HuH-7.5 (cell line): ENCODE measurements around the gene WEE1.
"Not testable (repeated sequence)": the region's sequence is repeated elsewhere in the genome, so short reads cannot be mapped to it uniquely, and the experiment has no call there.

Experiments
- DNase-seq: peaks from one replicate; pipeline ENCODE4 v3.0.0; 2011; ENCODE audit warnings: low spot score

The WEE1 gene

GRCh38 chr11:9573052-9573774, at the start of gene WEE1:
TSS of gene WEE1 (plus strand) at chr11:9573670. CDS start at chr11:9573934, 264 bp downstream.
- DNase-seq, result peak; percentile 85

GRCh38 chr11:9524001-9524400, 49.5 kb upstream of the WEE1 start:
- DNase-seq, result no peak

DNA sequence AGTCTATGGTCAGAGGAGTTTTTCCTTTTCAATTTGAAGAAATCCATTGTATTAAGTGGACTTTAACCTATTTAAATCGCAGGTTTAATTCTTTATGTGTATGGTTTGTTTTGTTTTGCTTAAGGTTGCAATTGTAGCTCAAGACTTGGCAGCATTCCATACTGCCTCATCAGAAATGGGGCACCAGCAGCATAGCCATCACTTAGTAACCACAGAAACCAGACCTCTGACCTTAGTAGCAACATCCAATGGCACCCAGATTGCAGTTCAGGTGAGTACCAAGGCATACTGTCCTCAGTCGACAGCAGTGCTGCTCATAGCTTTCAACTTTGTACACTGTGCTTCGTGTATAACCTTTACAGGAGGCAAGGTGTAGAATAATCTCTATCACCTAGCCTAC, 48.4 kb upstream of the WEE1 start:
- DNase-seq, result no peak

DNA sequence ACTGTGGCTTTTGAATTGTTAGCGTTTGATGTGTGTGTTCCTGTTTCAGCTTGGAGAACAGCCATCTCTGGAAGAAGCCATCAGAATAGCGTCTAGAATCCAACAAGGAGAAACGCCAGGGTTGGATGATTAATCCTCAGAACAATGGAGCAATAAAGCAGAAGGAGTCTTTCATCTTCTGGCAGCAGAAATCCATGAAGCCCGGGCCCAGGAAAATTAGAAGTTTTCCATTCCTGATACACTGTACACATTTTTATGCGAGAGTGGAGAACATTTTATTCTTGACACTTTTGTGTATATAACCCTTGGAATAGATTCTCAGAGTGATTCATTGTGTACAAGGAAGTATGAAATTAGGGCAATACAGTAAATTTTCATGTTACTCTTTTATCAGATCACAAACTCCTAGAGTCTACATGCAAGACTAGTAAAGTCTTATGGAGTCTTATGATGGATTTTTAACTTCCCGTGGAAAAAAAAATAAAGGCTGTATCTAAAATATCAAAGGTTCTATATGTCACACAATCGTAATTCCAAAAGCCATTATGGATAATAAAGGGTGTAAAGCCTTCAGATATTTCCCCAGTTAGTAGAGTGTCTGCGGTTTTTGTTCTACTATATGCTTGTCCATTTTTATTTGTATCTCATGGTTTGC, 45.9 kb upstream of the WEE1 start:
- no peak for DNase-seq

DNA sequence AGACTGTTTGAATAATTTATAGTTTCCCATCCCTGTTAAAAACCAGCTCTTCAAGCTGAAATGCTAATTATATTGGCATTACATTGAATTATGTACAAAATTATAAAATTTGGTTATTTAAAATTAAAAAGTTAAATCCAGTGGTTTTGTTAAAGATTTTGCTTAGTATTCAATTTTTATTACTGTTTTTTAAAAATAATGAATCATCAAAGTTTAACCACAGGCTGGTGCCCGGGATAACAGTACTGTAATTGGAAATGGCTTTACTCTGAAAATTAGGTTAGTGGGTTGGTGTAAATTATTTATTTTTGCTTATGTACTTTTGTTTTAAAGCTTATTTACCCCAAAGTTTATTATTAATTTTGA, 45.4 kb upstream of the WEE1 start:
- no peak for DNase-seq

DNA sequence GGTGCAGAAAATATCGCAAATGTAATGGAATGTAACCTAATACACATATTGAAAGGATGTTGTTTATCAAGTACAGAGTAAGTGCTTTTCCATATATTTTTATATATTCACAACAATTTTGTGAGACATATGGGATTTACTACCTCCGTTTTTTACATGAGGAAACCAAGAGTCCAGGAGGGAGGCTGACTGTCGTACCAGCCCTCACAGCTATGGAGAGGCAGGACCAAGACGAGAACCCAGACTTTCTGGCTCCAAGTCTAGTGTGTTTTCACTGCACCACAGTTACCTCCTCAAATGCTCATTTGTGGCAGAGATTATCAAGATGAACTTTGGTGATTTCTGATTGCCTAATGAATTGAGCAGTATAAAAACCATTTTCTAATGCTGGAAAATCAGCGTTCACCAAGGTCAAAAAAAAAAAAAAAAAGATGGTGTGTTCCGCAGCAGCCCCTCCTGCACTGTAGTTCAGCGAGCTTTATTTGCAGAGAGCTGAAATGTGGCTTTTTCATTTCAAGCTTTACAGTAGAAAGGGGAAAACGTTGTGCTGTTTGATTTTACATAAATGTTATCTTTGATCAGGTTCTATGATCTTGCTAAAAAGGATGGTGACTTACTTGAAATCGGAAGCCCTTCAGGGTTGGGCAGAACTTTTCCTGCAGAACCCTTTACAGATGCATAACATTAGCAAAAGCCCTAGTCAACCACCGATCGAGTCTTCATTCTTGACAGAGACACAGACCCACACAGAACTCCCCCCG, 44.7 kb upstream of the WEE1 start:
- DNase-seq, result no peak

- no peak for DNase-seq
These were observed 44.2 kb upstream of the WEE1 start for GRCh38 chr11:9529334-9529650.

DNA sequence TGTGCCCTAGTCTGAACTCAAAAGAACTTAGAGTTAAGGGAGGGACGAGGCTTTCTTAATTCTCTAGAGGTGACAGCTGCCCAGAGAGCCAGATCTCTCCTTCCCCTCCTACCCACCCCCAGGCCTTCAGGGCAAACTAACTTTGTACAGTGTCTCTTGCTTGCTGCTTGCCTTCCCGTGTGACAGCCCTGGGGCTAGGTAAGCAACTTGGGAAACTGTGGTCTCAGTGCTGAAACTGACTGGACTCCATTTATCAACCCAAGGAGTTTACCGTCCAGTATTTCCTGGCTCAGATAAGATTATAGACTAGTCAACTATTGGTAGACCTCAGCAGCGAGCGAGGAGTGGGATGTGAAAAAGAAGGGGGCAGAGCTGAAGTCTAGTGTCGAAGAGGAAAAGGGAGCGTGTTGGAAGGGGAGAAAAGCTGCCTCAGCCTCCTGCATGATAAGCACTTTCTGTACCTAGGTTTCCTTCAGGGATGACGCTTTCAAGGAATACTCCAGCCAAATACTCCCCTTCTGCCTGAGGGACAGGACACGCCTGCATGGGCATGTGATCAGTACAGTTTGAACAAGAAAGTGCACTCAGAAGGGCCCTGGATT, 43.3 kb upstream of the WEE1 start:
- DNase-seq, result no peak

GRCh38 chr11:9530901-9531625, 42.4 kb upstream of the WEE1 start:
- no peak for DNase-seq

- DNase-seq, result no peak
These were observed 40.4 kb upstream of the WEE1 start for GRCh38 chr11:9533058-9533457.

DNA sequence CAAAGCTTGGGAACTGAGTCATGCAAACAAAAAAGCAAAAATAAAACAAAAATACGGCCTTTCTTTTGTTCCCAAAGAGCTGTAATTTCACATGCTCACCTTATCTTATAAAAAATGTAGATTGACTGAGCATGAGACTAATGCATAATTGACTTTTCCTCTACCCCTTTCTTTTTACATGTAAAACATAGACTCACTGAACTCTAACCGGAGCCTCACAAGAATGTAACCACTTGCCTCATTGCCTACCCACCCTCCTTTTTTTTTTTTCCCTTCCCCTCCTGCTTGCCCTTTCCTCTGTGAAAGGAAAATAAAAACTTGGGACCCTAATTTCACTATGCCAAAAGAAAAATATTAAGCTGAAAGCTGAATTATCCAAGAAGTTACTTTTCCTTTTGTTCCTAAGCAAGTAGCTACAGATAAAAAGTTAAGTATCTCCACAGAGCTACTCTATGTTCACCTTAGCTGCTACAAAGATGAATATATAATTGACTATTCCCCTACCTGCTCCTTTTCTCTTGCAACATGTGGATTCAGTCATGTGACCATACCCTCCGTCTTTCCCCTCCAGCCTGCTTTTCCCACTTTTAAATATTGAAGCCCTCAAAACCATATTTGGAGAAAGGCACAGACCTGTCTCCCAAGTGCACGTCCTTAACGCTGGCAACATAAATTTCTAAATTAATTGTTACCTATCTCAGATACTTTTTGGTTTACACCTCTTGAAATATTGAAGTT, 39.6 kb upstream of the WEE1 start:
- DNase-seq, result no peak

DNA sequence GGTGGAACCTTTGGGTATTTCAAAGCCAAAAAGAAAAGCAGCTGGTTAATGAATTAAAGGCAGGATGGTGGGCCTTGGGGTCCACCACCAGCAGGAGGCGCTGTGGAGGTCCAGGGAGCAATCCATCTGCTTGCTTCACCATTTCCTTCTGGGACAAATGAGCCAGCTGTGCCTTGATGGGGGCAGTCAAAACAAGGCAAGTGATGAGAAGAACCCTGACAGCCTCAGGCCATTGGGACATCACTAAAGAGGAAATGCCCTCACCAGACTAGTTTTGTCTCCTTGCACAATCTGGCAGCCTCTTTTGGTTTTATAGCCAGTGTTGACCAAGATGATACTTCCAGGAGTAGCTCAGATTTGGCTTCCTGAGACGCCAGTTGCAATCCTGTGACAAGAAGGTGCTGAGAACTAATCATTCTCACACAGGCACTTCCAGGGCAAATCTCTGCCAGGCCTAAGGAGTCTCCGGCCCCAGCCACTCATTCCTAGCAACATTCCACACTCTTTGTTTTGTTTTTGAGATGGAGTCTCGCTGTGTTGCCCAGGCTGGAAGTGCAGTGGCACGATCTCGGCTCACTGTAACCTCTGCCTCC, 38.2 kb upstream of the WEE1 start:
- DNase-seq, result peak; percentile 36

GRCh38 chr11:9538548-9538947, 34.9 kb upstream of the WEE1 start:
- DNase-seq, result no peak

- not testable (repeated sequence) for DNase-seq
These were observed 24.3 kb upstream of the WEE1 start for GRCh38 chr11:9549216-9549615.

DNA sequence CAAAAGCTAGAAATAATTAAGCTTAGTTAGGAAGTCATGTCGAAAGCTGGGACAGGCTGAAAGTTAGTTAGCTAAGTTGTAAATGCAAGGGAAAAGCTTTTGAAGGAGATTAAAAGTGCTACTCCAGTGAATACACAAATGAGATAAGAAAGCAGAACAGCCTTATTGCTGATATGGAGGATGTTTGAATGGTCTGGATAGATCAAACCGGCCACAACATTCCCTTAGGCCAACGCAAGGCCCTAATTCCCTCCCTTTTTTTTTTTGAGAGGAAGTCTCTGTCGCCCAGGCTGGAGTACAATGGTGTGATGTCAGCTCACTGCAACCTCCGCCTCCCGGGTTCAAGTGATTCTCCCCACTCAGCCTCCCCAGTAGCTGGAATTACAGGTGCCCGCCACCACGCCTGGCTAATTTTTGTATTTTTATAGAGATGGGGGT, 23.3 kb upstream of the WEE1 start:
- DNase-seq, result no peak

GRCh38 chr11:9561279-9561982, 12.0 kb upstream of the WEE1 start:
- DNase-seq, result no peak

DNA sequence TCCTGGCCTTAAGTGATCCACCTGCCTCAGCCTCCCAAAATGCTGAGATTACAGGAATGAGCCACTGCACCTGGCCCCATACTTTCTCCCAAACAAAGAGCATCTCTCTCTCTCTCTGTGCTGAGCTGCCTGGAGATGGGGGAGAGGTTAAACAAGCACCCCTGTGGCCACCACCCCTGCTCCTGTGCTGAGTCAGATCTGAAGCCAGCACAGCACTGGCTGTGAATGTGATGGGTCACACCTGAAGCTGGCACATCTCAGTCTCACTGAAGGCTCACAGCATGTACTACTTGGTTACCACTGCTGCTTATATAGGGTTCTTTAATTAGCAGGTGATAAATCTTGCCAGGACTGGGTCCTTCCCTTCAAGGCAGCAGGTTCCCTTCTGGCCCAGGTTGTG, 10.8 kb upstream of the WEE1 start:
- DNase-seq, result no peak

DNA sequence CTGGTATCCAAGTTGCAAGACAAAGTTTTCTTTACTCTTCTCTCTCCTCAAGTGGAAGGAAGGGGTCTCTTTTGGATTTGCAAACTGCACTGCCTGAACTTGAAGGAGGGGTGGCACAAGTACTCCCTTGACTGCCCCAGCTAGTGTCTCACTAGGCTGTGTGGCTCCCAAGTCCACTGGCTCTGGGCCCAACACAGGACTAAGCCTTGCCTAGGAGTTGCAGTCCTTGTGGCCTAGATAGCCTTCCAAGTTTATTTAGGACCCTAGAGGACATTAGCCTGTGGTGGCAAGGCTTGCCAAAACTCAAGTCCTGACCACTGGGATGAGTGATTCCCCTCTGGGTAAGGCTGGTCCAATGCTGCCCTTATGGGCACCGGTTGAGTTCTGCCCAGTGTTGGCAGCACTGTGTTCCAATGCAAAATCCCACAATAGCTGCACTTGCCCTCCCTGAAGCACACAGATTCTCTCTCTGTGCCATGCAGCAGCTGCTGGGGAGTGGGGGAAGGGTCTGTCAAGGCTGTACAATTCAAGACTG, 10.2 kb upstream of the WEE1 start:
- DNase-seq, result no peak

DNA sequence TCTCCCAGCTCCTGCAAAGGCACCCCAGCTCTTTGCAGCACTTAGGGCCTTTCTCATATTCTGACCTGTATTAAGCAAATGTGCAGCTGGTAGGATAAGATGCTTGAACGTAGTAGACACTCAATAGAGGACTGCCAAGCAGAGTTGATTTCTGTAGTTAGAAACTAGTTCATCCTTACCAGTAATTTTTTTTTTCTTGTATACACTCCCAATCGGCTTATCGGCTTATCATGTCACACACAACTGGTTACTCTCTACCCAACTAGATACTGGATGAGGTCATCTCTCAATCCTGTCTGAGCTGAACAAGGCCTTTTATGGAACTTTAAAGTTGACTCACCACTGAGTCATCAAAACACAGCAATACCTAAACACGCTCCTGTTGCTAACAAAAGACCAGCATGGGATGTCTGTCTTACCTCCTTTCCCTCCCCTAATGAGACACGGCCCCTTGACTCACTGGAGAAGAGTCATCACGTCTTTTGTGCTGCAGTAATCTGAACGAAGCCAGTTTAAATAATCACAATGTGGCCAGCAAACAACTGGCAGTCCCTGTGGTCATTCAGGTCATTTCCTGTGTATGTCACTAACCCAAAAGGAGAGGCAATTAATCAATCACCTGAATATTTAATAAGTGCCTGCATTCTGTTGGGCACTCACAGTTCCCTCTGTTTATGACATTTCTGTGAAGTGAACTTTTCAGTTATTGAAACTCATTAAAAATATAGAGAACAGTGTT, 7.5 kb upstream of the WEE1 start:
- DNase-seq, result peak; percentile 41
